GM23338 (cell line): Measurements from ENCODE around the gene ZNF35. TPM values are rescaled to one million over a fixed set of nuclear protein-coding genes. Genes with fewer than 3 reads are reported as not detected.

ENCODE experiments used
- ATAC-seq: fragments of 200-7000 bp; cut with Tn5 transposase; 3 replicates; pipeline ENCODE4 v1.9.1; 2020
- DNase-seq: peaks from one replicate; pipeline ENCODE4 v3.0.0-alpha.2; 2015; ENCODE audit warnings: low spot score
- H2AFZ ChIP-seq: fragments of 200-600 bp; sonication (generic); 2 replicates; pipeline ENCODE4 v1.8.0; 2016; ENCODE audit warnings: antibody characterized with exemption, mild to moderate bottlenecking, moderate library complexity
- H3F3A ChIP-seq: fragments of 200-600 bp; sonication (generic); replicated peaks from 2 replicates; pipeline ENCODE4 v1.8.0; 2017; ENCODE audit warnings: antibody characterized with exemption, mixed run types, low read depth
- H3K27ac ChIP-seq: fragments of 200-600 bp; sonication (generic); 2 replicates; pipeline ENCODE4 v1.6.1; 2016; ENCODE audit warnings: low read depth
- H3K27me3 ChIP-seq: fragments of 200-600 bp; sonication (generic); 2 replicates; pipeline ENCODE4 v1.8.0; 2016; ENCODE audit warnings: mild to moderate bottlenecking, mixed run types, moderate library complexity; ENCODE audit not compliant: insufficient read depth
- H3K36me3 ChIP-seq: fragments of 200-600 bp; sonication (generic); 2 replicates; pipeline ENCODE4 v1.8.0; 2016; ENCODE audit warnings: mild to moderate bottlenecking; ENCODE audit not compliant: insufficient read depth
- H3K4me1 ChIP-seq: fragments of 200-600 bp; sonication (generic); 2 replicates; pipeline ENCODE4 v1.8.0; 2016; ENCODE audit warnings: mild to moderate bottlenecking, moderate library complexity; ENCODE audit not compliant: insufficient read depth
- H3K4me2 ChIP-seq: fragments of 200-600 bp; sonication (generic); 2 replicates; pipeline ENCODE4 v1.7.1; 2017; ENCODE audit warnings: mixed run types
- H3K4me3 ChIP-seq: fragments of 200-600 bp; sonication (generic); 2 replicates; pipeline ENCODE4 v1.6.1; 2016; ENCODE audit warnings: mixed run types
- H3K79me2 ChIP-seq: fragments of 200-600 bp; sonication (generic); replicated peaks from 2 replicates; pipeline ENCODE4 v1.8.0; 2017; ENCODE audit warnings: mild to moderate bottlenecking; ENCODE audit not compliant: insufficient read depth
- H3K9me2 ChIP-seq: fragments of 200-600 bp; sonication (generic); 2 replicates; pipeline ENCODE4 v1.8.0; 2017; ENCODE audit not compliant: insufficient read depth
- H4K20me1 ChIP-seq: fragments of 200-600 bp; sonication (generic); replicated peaks from 2 replicates; pipeline ENCODE4 v1.8.0; 2017; ENCODE audit warnings: mild to moderate bottlenecking; ENCODE audit not compliant: insufficient read depth
- H3K27ac Mint-ChIP-seq: 2 replicates; pipeline ENCODE4 v1.8.0; 2020; ENCODE audit warnings: inconsistent platforms, mild to moderate bottlenecking, moderate library complexity, mixed read lengths
- H3K27me3 Mint-ChIP-seq: 3 replicates; pipeline ENCODE4 v1.8.0; 2022; ENCODE audit warnings: low read depth, mild to moderate bottlenecking, moderate library complexity, mixed read lengths, inconsistent platforms; ENCODE audit not compliant: insufficient read depth, poor library complexity
- H3K36me3 Mint-ChIP-seq: 3 replicates; pipeline ENCODE4 v1.8.0; 2021; ENCODE audit warnings: low read depth, mild to moderate bottlenecking, inconsistent platforms, moderate library complexity, mixed read lengths
- H3K4me1 Mint-ChIP-seq: 3 replicates; pipeline ENCODE4 v1.8.0; 2020; ENCODE audit warnings: mild to moderate bottlenecking, inconsistent platforms, mixed read lengths
- H3K4me3 Mint-ChIP-seq: 3 replicates; pipeline ENCODE4 v1.8.0; 2021; ENCODE audit warnings: moderate library complexity, mild to moderate bottlenecking, inconsistent platforms, mixed read lengths
- H3K9me3 Mint-ChIP-seq: 3 replicates; pipeline ENCODE4 v1.8.0; 2020; ENCODE audit warnings: moderate library complexity, mild to moderate bottlenecking, inconsistent platforms, mixed read lengths
- CREB1 ChIP-seq: fragments of 250-450 bp; sonication (Bioruptor Pico); IDR thresholded peaks from 2 replicates; pipeline ENCODE4 v1.5.0; 2020; ENCODE audit warnings: low read depth, mild to moderate bottlenecking, moderate library complexity
- EZH2 ChIP-seq: fragments of 200-600 bp; sonication (generic); IDR thresholded peaks from one replicate; pipeline ENCODE4 v1.8.0; 2017; ENCODE audit warnings: antibody characterized with exemption, mild to moderate bottlenecking, low read depth; ENCODE audit not compliant: unreplicated experiment
- EZH2phosphoT487 ChIP-seq: fragments of 200-600 bp; sonication (generic); IDR thresholded peaks from one replicate; pipeline ENCODE4 v1.8.1; 2018; ENCODE audit warnings: antibody characterized with exemption; ENCODE audit not compliant: unreplicated experiment
- JUNB ChIP-seq: IDR thresholded peaks from one replicate; pipeline ENCODE4 v1.6.1; 2016; ENCODE audit warnings: antibody characterized with exemption; ENCODE audit not compliant: unreplicated experiment
- NANOG ChIP-seq: IDR thresholded peaks from 2 replicates; pipeline ENCODE4 v1.6.1; 2016; ENCODE audit warnings: antibody characterized with exemption, borderline replicate concordance
- POLR2AphosphoS5 ChIP-seq: IDR thresholded peaks from 2 replicates; pipeline ENCODE4 v1.6.1; 2016; ENCODE audit warnings: antibody characterized with exemption, low read depth
- STAT1 ChIP-seq: IDR thresholded peaks from one replicate; pipeline ENCODE4 v1.6.1; 2016; ENCODE audit warnings: antibody characterized with exemption; ENCODE audit not compliant: unreplicated experiment
- ZNF114 ChIP-seq: fragments of 250-450 bp; sonication (Bioruptor Pico); IDR thresholded peaks from 2 replicates; pipeline ENCODE4 v1.5.0; 2020; ENCODE audit warnings: mild to moderate bottlenecking, moderate library complexity
- ZNF331 ChIP-seq: fragments of 250-450 bp; sonication (Bioruptor Pico); IDR thresholded peaks from 2 replicates; pipeline ENCODE4 v1.5.0; 2020; ENCODE audit warnings: low read depth, mild to moderate bottlenecking, moderate library complexity
- ZNF462 ChIP-seq: fragments of 250-450 bp; sonication (Bioruptor Pico); IDR thresholded peaks from 2 replicates; pipeline ENCODE4 v1.5.0; 2020; ENCODE audit warnings: mild to moderate bottlenecking, moderate library complexity
- polyA plus RNA-seq: library from polyadenylated mRNA; unstranded; fragments of >200 nt; fragmentation: Nextera tagmentation; extraction: Ambion mirVana; gene quantifications from 2 replicates; pipeline ENCODE4 v1.2.1, GENCODE V29; 2016
- total RNA-seq: library from RNA; depleted of rRNA; stranded (reverse); fragments of >200 nt; shearing (Covaris generic); gene quantifications from 2 replicates; pipeline ENCODE4 v1.2.3, GENCODE V29; 2014
- TF ChIP-seq, protein P1 (sequence below): IDR thresholded peaks from 2 replicates; pipeline ENCODE4 v1.6.1; 2016; ENCODE audit warnings: antibody characterized with exemption
- TF ChIP-seq, protein P2 (sequence below), 2 experiments: fragments of 200-600 bp in 1 of 2; sonication (generic) in 1 of 2; conservative IDR thresholded peaks; 2 replicates each; pipeline versions ENCODE4 v1.5.1 to v1.6.1; 2016 to 2017; ENCODE audit warnings: antibody characterized with exemption in 2 of 2, low read depth in 2 of 2, mild to moderate bottlenecking in 2 of 2, moderate library complexity in 1 of 2
- TF ChIP-seq, protein P3 (sequence below): IDR thresholded peaks from one replicate; pipeline ENCODE4 v1.6.1; 2018; ENCODE audit warnings: antibody characterized with exemption; ENCODE audit not compliant: unreplicated experiment

The ZNF35 gene
- total and polyA plus RNA-seq, 2 experiments from 2014 or later: 18.5 to 26.2 TPM

GRCh38 chr3:44654039-44654438 lies 5.5 kb downstream of the ZNF35 start:
- no peak for TF ChIP-seq NANOG
- no peak for TF ChIP-seq STAT1
- TF ChIP-seq ZNF331: no peak
- TF ChIP-seq, protein P1, sequence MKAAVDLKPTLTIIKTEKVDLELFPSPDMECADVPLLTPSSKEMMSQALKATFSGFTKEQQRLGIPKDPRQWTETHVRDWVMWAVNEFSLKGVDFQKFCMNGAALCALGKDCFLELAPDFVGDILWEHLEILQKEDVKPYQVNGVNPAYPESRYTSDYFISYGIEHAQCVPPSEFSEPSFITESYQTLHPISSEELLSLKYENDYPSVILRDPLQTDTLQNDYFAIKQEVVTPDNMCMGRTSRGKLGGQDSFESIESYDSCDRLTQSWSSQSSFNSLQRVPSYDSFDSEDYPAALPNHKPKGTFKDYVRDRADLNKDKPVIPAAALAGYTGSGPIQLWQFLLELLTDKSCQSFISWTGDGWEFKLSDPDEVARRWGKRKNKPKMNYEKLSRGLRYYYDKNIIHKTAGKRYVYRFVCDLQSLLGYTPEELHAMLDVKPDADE: no peak
- TF ChIP-seq JUNB: no peak
- no peak for TF ChIP-seq EZH2phosphoT487
- TF ChIP-seq, protein P2, sequence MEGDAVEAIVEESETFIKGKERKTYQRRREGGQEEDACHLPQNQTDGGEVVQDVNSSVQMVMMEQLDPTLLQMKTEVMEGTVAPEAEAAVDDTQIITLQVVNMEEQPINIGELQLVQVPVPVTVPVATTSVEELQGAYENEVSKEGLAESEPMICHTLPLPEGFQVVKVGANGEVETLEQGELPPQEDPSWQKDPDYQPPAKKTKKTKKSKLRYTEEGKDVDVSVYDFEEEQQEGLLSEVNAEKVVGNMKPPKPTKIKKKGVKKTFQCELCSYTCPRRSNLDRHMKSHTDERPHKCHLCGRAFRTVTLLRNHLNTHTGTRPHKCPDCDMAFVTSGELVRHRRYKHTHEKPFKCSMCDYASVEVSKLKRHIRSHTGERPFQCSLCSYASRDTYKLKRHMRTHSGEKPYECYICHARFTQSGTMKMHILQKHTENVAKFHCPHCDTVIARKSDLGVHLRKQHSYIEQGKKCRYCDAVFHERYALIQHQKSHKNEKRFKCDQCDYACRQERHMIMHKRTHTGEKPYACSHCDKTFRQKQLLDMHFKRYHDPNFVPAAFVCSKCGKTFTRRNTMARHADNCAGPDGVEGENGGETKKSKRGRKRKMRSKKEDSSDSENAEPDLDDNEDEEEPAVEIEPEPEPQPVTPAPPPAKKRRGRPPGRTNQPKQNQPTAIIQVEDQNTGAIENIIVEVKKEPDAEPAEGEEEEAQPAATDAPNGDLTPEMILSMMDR (conservative IDR thresholded peaks at IDR 0.05; ENCODE audit: low read depth in 2 of 2): no peak
- TF ChIP-seq ZNF114: no peak
- no peak for TF ChIP-seq ZNF462 (CRISPR knock-in tag)
- TF ChIP-seq CREB1 (CRISPR knock-in tag): no peak
- no peak for TF ChIP-seq EZH2
- TF ChIP-seq, protein P3, sequence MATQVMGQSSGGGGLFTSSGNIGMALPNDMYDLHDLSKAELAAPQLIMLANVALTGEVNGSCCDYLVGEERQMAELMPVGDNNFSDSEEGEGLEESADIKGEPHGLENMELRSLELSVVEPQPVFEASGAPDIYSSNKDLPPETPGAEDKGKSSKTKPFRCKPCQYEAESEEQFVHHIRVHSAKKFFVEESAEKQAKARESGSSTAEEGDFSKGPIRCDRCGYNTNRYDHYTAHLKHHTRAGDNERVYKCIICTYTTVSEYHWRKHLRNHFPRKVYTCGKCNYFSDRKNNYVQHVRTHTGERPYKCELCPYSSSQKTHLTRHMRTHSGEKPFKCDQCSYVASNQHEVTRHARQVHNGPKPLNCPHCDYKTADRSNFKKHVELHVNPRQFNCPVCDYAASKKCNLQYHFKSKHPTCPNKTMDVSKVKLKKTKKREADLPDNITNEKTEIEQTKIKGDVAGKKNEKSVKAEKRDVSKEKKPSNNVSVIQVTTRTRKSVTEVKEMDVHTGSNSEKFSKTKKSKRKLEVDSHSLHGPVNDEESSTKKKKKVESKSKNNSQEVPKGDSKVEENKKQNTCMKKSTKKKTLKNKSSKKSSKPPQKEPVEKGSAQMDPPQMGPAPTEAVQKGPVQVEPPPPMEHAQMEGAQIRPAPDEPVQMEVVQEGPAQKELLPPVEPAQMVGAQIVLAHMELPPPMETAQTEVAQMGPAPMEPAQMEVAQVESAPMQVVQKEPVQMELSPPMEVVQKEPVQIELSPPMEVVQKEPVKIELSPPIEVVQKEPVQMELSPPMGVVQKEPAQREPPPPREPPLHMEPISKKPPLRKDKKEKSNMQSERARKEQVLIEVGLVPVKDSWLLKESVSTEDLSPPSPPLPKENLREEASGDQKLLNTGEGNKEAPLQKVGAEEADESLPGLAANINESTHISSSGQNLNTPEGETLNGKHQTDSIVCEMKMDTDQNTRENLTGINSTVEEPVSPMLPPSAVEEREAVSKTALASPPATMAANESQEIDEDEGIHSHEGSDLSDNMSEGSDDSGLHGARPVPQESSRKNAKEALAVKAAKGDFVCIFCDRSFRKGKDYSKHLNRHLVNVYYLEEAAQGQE: no peak
- no peak for TF ChIP-seq POLR2AphosphoS5
- peaks cover 71% of the 10 kb centered on the region for H3K36me3 Mint-ChIP-seq
- Histone ChIP-seq H3K4me1 (no peaks in the 10 kb centered on the region; the same call in 1 of the 2 replicates), H3K36me3 (peaks cover 44% of the 10 kb centered on the region), H3K4me2 (no peak overlapping the region), H2AFZ (no peak overlapping the region), H3F3A (no peaks in the 10 kb centered on the region), H3K4me3 (no peak overlapping the region), H4K20me1 (peaks cover 9% of the 10 kb centered on the region), H3K79me2 (peaks cover 30% of the 10 kb centered on the region), H3K27me3 (no peaks in the 10 kb centered on the region), H3K9me2 (no peaks in the 10 kb centered on the region), H3K27ac (no peak overlapping the region)
- DNase-seq: no peak
- H3K27ac Mint-ChIP-seq: no peak overlapping the region
- peaks cover 3% of the 10 kb centered on the region for H3K27me3 Mint-ChIP-seq
- no peak for ATAC-seq
- H3K4me1 Mint-ChIP-seq: peaks cover 3% of the 10 kb centered on the region; the same call in 1 of the 3 replicates
- H3K9me3 Mint-ChIP-seq: no peaks in the 10 kb centered on the region
- no peak overlapping the region for H3K4me3 Mint-ChIP-seq
